ENCODE measurements around the gene CYP3A4. TPM values are rescaled to one million over a fixed set of nuclear protein-coding genes. Genes with fewer than 3 reads are reported as not detected.

The CYP3A4 gene
- total and polyA plus RNA-seq, 9 of the 15 experiments (the other 6 are each of a cell fraction or from before 2014, with no cell fraction given): 0.07 to 0.08 TPM; not detected in 7

- TF ChIP-seq RBM17 (IDR thresholded peaks at IDR 0.05; ENCODE audit: borderline replicate concordance, low read depth, low read length) (no peak), RBM22 (IDR thresholded peaks at IDR 0.05; ENCODE audit: low read depth, low read length, poor library complexity, severe bottlenecking) (no peak), CEBPZ (IDR thresholded peaks at IDR 0.05; ENCODE audit: borderline replicate concordance, low read depth, low read length) (no peak), KLF10 (CRISPR knock-in tag; IDR thresholded peaks at IDR 0.05) (no peak), HLTF (IDR thresholded peaks at IDR 0.05) (no peak), NCOA1 (IDR thresholded peaks at IDR 0.05; ENCODE audit: low read depth) (no peak), SMARCA4 (IDR thresholded peaks at IDR 0.05) (peak; percentile 69), NRF1 (conservative IDR thresholded peaks at IDR 0.05 in 1 of 2, IDR thresholded peaks at IDR 0.05 in 1 of 2) (peak; percentile 44 to 54; a peak in 2 of 4 replicates), ARID1B (IDR thresholded peaks at IDR 0.05) (peak; percentile 76), ATF3 (IDR thresholded peaks at IDR 0.05) (peak; percentile 57; the same call in 1 of the 2 replicates), ATF3 (CRISPR knock-in tag; conservative IDR thresholded peaks at IDR 0.05) (no peak), ATF1 (CRISPR knock-in tag; IDR thresholded peaks at IDR 0.05) (no peak), ATF1 (tag; IDR thresholded peaks at IDR 0.05) (0 out of 2 replicates have a peak, but pooled peaks have one; percentile 18), ZNF830 (CRISPR knock-in tag; IDR thresholded peaks at IDR 0.05) (no peak), C11orf30 (IDR thresholded peaks at IDR 0.05; ENCODE audit: low read depth) (peak; percentile 83), PCBP2 (IDR thresholded peaks at IDR 0.05; ENCODE audit: low read depth, low read length, poor library complexity, severe bottlenecking) (no peak), ZZZ3 (IDR thresholded peaks at IDR 0.05) (no peak), LARP7 (IDR thresholded peaks at IDR 0.05) (0 out of 2 replicates have a peak, but pooled peaks have one; percentile 14), HDAC2 (IDR thresholded peaks at IDR 0.05) (peak; percentile 75; the same call in 1 of the 2 replicates), RAD21 (CRISPR knock-in tag; conservative IDR thresholded peaks at IDR 0.05 in 1 of 2, IDR thresholded peaks at IDR 0.05 in 1 of 2) (0 out of 4 replicates have a peak, but pooled peaks of 1 of the 2 experiments have one; percentile 14), ARID4B (CRISPR knock-in tag; IDR thresholded peaks at IDR 0.05) (no peak), MAFK (IDR thresholded peaks at IDR 0.05; ENCODE audit: low read length) (peak; percentile 60)
Observed at GRCh38 chr7:99762680-99763327, 21.2 kb downstream of the CYP3A4 start (continued).

All from K562 (cell line).